Measurements from ENCODE around the gene CEP131.
A peak's percentile ranks its signal among the peaks of the same experiment; 100 is the strongest.

Gene CEP131

DNA sequence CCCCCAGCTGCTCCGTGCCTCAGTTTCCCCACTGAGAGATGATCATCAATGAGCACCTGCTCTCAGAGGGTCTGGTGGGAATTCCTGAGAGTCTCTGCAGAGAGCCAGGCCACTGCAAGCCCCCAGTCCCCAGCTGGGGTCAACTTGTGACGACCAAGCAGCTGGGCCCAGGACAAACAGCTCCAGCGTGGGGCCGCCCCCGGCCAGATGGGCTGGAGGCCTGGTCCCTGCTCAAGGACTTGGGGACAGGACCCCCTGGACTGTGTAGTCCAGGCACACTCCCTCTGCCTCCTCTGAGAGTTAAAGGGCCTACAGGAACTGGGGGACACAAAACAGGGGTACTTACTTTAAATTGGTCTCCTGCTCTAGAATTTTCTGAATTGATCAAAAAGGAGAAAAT, 40.2 kb downstream of the CEP131 start:
- DNase-seq: no peak

DNA sequence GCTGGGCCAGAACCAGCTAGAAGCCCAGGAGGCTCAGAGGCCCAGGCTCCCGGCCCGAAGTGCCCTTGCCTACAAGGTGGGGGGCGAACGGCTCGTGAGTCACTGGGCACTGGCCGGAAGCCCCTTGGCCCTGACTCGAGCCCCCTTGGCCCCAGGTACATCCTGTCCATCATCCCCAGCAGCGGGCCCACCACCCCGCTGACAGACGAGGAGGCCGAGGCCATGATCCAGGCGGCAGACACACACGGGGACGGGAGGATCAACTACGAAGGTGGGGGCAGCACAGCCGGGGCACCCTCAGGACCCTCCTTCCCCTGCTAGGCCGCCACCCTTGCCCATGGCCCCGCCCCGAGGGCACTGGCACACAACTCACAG, 41.0 kb downstream of the CEP131 start:
- DNase-seq: no peak

DNA sequence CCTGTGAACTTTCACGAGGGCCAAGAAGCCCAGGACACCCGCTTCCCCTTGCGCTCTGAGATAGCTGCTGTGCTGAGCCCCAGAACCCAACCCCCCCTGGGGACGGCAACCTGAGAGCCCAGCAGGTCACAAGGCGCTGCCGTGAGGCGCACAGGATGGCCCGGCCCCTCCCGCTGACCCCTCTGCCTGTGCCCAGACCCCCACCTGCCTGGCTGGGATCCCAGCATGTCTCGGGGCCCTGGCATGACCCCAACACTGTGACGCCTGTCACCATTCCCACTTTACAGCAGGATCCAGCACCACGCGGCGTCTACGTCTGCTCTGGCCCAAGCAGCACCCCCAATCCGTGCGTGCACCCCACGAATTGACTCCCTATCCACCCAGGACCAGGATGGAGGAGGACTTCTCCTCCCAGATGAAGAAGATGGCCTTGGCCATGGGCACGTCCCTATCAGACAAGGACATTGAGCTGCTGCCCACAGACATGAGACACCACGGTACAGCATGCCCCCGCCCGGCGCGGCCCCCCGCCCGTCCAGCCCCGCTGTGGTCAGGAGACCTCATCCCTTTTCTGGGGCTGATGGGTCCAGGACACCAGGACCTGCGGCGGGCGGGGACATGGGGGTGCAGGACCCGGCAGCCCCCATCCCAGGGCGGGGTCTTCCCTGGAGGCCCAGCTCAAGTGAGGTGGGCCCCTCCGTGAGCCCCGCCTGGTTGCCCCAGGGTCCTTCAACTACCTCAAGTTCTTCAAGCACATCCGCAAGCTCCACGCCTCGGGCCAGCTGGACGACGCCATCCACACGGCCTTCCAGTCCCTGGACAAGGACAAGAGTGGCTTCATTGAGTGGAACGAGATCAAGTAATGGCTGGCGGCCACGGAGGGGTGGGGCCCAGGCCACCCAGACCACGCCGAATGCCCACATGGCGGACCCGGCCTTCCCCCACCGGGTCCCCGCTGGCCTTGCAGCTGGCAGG, 41.6 kb downstream of the CEP131 start:
- no peak for DNase-seq

DNA sequence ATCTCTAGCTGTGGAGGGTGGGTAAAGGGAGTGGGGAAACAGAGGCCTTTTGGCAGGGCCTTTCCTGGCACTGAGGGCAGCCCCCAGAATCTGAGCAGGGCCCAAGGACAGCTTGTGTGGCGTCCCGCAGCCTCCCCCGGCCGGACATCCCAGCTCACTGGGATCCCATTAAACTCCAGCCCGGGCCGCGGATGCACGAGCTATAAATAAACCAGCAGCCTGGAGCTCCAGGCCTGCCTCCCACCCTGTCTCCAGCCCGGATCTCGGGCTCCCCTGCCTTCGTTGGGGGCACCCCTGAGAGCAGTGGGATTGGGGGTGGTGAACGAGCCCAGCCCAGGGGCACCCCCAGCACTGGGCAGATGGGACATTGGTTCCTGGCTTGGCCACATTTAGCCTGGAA, 42.9 kb downstream of the CEP131 start:
- DNase-seq: no peak

DNA sequence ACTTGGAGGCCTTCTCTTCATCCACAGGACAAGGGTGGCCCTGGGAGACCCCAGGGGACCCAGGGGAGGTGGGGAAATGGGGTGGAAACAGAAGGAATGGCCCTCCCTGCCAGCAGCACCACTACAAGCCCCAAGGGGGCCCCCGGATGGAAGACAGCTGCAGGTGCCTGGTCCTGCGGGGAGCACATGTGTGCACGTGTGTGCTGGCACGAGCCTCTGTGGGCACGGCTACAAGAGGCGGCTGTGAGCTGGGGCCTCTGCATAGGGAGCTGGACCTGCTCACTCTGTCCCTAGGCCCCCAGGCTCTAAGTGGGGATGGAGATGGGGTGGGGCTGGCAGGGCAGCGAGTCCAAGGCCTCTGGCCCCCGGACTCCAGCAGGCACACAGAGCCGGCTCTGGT, 43.5 kb downstream of the CEP131 start:
- DNase-seq: no peak

DNA sequence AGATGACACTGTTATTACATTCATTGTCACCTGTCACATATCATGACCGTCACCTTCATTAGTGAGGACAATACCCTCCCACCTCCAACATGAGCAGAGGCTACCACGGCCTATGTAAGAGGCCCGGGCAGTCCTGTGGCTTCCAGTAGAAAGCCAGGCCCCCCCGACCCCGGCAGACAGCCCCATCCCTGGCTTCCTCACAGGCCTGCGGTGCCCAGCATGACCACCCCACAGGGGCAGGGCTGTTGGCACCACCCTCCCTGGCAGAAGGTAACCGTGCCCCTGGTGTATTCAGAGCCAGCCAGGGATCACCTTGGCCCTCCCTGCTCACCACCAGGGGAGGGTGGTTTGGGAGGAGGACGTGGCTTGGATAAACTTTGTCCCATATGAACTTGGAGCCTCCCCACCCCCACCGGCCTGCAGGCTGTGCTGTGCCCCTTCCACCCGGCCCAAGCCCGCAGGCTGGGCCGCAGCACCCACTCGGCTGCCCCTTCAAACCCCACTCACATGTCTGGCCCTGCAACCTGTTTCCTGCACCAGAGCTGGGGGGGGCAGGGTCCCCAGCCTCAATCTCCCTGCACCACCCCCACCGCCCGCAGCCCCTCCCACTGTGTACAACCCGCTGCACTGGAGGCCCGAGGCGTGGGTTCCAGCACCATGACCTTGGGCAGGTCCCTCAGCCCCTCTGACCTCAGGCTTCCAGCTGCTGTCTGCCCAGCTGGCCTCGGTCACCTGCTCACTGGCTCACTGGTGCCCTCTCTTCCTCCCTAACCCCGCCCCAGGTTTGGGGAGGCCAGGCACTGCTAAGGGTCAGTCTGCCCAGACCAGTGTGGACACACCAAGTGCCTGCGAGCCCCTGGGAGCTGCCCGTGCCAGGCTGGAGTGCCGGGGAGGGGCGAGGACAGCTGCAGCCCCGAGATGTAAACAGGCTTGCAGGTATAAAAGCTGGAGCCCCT, 44.4 kb downstream of the CEP131 start:
- no peak for DNase-seq

DNA sequence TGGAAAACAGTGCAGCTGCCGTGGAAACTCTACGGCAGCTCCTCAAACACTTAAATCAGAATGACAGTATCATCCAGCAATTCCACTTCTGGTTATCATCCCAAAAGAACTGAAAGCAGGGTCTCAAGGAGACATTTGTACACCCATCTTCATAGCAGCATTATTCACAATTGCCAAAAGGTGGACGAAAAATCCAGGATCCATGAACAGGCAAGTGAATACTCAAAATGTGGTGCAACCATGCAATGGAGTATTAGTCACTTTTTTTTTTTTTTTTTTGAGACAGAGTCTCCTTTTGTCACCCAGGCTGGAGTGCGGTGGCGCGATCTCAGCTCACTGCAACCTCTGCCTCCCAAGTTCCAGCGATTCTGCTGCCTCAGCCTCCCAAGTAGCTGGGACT, 46.1 kb downstream of the CEP131 start:
- DNase-seq: no peak

DNA sequence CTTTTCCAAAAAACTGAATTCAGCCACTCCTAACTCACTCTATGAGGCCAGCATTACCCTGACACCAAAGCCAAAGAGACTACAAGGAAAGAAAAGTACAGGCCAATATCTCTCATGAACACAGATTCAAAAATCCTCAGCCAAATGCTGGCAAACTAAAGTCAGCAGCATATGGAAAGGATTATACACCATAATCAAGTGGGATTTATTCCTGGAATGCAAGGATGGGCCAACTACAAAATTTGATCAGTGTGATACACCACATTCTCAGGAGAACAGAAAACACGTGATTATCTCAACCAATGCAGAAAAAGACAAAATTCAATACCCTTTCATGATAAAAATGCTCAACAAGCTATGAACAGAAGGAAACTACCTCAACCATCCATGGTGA, 49.0 kb downstream of the CEP131 start:
- no peak for DNase-seq

DNA sequence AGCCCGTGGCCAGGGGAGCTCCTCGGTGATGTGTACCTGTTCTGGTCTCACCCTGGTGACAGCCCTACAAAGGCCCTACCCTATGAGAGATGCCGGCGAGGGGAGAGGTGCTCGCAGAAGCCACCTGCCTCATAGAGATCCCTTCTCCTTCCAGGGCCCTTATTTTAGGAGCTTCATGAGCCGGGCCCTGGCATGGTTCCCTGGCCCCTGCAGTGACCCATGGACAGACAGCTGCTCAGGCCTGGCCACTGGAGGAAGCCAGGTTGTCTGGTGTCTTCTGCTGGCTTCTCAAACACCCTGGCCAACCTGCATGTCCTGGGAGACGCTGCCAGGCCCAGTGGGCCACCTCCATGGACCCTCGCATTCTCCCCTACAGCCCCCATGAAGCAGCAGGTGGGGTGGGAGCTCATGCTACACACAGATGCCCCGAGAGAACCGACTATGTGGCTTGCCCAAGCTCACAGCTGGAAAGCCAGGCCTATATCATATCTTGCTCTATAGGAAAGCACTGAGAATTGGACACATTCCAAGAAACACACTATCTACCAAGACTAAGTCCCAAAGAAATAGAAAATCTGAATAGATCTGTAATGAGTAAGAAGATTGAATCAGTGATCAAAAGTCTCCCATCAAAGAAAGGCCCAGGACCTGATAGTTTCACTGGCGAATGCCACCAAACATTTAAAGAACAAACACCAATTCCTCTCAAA, 49.6 kb downstream of the CEP131 start:
- DNase-seq: peak; percentile 21

DNA sequence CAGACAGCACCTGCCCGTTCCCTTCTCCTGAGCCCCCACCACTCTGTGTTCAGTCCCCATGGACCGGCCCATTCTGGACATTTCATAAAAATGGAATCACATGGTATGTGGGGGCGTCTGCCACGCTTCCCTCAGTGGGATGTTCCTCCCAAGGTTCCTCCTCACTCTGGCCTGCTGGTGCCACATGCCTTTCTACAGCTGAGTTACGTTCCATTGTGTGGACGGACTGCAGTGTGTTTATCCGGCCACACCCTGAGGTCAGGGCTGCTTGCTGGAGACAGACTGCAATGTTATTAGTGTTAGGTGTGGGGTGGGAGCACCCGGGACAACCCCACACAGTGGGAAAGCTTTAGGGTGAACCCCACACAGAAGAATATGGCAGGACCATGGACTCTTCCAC, 50.8 kb downstream of the CEP131 start:
- peak; percentile 25 for DNase-seq

DNA sequence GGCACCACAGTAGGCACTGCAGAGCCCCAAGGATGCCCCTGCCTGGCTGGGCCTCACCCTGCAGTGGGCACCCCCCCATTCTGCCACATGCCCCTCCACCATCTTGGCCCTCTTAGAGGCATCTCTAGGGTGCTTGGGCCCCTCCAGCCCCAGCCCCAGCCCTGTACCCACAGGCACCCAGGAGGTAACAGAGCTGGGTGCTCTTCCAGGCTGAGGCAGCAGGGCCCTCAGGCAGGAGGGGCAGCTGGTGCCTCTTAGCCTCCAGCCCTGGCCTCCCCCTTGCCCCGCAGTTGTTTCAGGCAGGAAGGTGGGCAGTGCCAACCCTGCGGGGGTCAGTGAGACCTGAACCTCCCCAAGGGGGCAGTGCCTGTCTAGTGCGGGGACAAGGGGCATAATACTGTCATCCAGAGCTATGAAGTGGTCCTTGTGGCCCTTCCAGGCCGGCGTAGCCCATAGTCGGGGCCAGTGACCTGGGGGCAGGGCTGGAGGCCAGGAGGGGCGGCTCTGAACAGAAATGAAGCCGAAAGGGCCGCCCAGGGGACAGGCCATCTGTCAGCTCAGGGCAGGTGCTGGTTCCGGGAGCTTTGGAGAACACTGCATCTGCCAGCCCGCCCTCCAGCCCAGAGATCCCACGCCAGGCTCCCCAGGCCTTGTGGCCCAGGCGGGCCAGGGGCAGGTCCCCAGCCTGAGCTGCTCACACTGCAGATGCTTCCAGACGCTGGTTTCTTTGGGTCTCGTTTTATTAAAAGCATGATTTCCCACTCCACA, 51.9 kb downstream of the CEP131 start:
- peak; percentile 41 for DNase-seq

DNA sequence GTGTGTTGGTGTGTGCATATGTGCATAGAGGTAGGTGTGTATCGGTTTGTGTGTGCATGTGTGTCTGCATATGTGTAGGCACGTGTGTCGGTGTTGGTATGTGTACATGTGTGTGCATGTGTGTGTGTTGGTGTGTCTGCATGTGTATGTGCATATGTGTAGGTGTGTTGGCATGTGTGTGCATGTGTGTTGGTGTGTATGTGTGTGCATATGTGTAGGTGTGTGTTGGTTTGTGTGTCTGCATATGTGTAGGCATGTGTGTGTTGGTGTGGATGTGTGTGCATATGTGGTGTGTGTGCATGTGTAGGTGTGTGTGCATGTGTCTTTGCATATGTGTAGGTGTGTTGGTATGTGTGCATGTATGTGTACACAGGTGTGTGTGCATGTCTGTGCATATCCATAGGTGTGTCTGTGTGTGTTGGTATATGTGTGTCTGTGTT, 52.9 kb downstream of the CEP131 start:
- peak; percentile 4 for DNase-seq

DNA sequence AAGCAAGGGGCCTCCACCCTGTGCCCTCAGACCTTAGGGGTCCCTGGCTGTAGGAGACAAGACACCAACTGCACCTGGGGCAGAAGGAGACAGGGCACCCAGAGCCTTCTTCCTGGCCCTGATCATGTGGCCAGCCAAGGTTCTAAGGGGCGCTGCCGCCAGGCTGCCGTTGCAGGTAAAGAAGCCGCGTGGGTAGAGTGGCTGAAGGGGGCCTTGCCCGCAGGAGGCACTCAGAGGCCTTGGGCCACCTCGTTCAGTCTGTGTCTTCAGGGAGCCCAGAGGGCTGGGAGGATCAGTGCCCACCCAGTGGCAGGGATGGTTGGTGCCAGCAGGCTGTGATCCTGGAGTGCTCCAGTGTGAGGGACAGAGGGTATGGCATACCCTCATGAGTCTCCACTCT, 55.1 kb downstream of the CEP131 start:
- no peak for DNase-seq

DNA sequence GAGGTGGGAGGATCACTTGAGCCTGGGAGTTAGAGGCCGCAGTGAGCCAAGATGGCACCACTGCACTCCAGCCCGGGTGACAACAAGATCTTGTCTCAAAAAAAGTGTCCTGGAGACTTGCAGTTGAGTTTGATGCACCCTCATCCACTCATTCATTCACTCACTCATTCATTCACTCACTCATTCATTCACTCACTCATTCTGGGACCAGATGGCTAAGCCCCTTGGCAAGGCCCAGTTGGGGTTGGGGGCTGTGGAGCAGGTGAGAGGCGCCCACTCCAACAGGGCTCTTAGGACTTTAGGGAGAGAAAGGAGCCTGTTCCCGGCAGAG, 55.6 kb downstream of the CEP131 start:
- no peak for DNase-seq

DNA sequence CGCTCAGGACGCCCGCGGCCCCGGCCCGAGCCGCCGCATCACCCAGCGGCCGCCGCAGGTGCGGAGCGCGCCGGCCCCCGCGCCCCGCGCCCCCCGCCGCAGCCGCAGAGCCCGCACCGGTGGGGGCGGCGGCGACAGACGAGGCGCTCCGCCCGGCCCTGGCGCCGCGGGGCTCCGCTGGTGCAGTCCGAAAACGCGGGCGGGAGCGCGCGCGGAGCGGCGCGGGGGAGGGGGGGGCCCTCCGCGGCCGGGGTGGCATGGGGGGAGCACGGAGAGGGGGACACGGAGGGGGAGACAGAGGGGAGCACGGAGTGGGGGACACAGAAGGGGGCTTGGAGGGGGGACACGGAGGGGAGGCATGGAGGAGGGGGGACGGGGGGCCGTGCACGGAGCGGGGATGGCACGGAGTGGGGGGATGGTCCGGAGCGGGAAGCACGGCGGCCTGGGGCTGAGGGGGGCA, 56.7 kb downstream of the CEP131 start, which contains the start of gene AATK:
Gene AATK, minus strand, starts transcription at position 189 of the 460 bp plus-strand sequence. CDS start 229 bp downstream, outside the sequence.
- DNase-seq: peak; percentile 45

DNA sequence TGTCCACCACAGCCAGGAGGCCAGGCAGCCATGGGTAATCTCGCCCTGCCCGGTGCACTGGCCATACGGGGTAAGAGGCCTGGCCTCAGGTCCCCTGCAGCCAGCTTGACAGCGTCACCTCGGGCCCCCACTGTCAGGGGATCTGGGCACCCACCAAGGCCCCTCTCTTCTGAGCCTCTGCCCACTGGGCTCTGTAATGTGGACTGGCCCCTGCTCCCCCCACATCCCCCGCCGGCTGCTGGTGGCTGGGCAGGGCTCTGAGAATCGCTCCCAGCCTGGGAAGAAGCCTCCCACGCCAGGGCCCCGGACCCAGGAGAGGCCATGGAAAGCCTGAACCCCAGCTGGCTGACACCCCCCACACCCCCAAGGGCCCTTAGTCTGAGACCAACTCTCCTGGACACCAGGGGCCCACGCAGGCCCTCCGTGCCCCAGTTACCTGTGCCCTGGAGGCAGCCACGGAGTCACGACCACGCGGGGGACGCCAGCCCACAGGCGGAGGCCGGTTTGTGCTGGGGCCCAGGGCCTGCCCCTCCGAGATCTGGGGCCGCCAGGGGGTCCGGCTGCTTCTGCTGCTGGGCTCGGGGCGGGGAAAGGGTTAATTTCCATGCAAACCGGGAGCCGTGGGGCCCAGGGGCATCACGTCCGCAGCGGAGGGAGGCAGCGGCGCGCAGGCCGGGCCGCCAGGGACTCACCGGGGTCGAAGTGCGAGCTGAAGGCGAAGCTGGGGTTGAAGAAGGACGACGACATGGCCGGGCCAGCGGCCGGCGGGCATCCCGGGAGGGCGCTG, 57.3 kb downstream of the CEP131 start, which contains the start of gene PVALEF:
Gene PVALEF, plus strand, starts transcription at position 262 of the 787 bp plus-strand sequence. CDS start 15,720 bp downstream, outside the sequence.
- peak; percentile 50 for DNase-seq

DNA sequence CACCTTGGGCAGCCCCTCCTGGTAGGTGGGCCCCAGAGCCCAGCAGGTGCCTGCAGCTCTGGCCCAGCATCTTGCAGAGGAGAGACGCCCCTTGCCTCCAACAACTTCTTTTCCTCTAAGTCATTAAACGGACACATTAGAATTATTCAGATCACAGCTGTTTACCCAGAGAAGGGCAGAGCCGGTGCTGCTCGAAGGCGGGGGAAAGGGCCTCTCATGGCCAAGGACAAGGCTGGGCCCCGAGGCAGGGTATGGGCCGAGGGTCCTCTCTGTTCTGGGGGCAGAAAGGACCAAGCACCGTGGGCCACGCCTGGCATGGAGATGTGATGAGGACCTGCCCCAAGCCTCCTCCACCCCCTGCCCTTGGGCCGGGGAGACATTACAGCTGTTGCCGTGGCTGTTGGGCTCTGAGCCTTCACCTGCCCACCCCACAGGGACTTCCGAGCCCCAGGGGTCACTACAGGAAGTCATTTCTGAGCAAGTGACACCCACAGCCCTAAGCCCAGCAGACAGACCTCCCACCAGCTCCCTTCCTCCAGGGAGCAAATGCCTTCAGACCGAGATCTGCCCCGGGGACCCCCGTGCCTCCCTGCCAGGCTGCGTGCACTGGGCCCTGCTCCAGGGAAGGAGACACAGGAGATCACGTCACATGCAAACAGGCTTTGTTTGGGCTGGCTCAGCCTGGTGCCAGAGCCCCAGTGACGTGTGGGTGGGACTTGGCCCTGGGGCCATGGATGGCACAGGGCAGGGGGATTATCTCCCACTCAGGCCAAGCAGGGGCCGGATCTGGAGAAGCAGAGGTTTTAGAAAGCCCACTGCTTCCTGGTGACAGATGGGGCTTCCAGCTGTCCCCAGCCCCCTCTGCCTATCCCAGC, 58.2 kb downstream of the CEP131 start:
- peak; percentile 74 for DNase-seq

DNA sequence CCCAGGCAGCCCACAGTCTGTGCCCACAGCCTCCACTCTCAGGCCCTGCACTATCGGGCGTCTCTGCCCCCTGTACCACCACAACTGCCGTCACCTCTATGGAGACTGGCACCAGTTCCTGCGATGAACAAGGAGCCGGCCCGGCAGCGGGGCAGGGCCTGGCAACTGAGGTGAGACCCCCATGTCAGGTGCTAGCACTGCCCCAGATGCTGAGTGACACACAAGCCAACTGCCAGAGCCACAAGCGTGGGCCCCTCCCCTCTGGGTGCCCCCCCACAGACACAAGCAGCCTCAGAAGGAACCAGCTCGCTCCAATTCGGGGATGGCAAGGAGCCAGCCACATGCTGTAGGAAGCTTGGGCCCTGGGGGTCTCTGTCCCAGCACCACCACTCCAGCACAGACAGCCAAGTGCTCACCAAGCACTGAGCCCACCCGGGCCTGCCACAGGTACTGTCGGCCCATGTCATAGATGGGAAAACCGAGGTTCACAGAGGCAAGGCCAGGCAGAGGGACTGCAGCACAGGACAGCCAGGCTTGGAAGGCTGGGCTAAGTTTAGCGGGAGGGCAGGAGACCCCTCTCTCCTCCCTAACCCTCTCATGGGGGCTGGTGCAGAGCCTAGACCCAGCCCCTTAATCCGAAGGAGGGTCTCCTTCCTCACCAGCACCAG, 58.9 kb downstream of the CEP131 start:
- DNase-seq: peak; percentile 40

DNA sequence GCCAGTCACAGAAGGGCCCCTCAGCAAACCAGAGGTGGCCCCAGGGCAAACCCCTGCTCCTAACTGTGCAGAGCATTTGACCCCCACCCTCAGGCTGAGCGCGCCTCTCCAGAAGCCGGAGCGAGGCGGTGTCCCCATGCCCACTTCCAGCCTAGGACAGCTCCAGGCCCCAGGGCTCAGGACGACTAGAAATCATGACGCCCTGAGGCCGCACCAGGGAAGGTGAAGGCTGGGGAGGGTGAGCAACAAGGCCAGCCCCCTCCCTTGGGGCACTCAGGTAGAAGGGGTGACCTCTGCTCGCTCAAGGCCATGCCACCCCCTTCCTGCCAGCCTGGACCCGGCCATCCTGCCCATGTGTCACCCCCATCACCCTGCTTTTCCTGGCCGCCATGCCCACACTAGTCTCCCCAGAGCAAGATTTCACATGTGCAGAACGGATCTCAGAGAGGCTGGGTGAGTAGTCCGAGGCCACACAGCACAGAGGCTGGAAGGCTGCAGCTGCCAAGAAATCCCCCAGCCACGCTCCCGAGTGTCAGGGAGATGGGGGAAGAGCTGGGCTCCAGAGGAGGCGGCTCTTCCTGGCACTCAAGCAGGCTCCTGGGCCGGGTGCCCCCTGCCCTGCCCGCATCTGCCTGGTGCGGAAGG, 59.6 kb downstream of the CEP131 start:
- peak; percentile 22 for DNase-seq
